ENCODE data around the gene AURKB.

The AURKB gene

DNA sequence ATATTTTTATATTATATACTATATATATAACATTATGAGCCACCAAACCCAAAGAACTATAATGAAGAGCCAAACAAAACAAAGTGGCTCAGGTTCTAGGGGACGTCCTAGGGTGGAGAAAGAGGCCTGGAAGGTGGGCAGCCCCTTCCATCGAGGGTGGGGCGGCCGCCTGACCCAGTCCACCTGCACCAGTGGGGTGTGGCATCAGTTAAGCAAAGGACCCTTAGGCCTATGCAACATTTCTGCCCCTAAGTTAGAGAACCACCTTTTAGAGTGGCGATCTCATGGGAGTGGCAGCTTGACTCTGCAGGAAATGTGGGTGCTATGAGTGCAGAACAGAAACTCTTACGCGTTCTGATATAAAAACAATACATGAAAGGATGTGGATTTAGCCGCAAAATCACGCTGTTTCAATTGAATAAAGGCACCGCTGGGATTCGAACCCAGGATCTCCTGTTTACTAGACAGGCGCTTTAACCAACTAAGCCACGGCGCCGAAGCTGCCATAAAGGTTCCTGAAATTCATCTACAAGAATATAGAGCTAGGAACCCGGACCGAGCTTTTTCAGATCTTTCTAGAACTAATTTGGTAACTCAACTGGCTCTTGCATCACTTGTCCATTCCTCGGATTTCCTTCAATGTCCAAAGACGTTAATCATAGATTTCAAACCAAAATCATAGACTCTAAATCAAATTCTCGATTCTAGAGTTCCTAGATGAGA lies 15.6 kb upstream of the AURKB start:
- H3K4me3 ChIP-seq (ENCODE audit: control insufficient read depth, low read depth, low read length) = peak overlapping the region; percentile 59
- no peak for TF ChIP-seq CTCF (conservative IDR thresholded peaks at IDR 0.05; ENCODE audit: control insufficient read depth, insufficient read depth, low read depth, low read length)
- peak; percentile 86 for DNase-seq (ENCODE audit: low read depth)

- no peak for TF ChIP-seq CTCF (conservative IDR thresholded peaks at IDR 0.05; ENCODE audit: control insufficient read depth, insufficient read depth, low read depth, low read length)
- no peak overlapping the region for H3K4me3 ChIP-seq (ENCODE audit: control insufficient read depth, low read depth, low read length)
- no peak for DNase-seq (ENCODE audit: low read depth)
Measured at GRCh38 chr17:8224891-8225812, 14.8 kb upstream of the AURKB start.

DNA sequence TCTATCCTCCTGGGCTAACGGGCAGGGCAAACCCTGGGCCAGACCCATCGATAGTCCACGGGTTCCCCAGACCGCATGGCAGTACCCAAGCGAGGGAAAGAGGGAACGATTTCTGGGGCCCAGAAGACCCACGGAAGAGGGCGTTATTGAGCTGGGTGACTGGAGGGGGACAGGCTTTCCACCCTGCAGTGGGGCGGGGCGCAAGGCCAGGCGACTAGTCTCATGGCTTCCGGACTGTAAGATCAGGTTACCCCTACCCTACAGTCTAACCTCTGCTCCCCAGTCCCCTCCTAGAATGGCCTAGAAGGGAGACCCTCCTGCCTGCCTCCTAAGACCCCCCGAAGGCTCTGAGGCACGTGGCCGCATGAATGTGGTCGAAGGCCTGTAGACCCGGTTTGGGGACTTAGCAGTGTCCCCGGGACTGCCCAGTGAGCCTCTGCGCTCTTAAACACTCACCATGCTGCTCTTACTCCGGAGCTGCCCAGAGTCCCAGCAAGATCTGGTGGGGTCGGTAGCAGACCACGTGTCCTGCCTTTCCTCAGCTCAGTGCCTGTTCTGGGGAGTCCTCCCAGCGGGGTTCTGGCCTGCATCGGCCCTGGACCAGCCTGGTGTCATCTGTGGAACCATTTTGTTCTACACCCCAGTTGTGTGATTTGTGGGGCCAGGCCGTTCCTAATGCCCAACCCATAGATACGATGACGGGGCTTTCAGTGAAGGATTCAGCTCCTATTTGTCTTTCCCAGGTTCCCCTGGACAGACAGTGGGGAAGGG lies 13.2 kb upstream of the AURKB start:
- peak; percentile 14 for TF ChIP-seq CTCF (conservative IDR thresholded peaks at IDR 0.05; ENCODE audit: control insufficient read depth, insufficient read depth, low read depth, low read length)
- H3K4me3 ChIP-seq (ENCODE audit: control insufficient read depth, low read depth, low read length) = peak overlapping the region; percentile 72
- peak; percentile 58 for DNase-seq (ENCODE audit: low read depth)

- DNase-seq (ENCODE audit: low read depth) = peak; percentile 95
- peak overlapping the region; percentile 72 for H3K4me3 ChIP-seq (ENCODE audit: control insufficient read depth, low read depth, low read length)
Measured at GRCh38 chr17:8222630-8223355, 12.4 kb upstream of the AURKB start.

DNA sequence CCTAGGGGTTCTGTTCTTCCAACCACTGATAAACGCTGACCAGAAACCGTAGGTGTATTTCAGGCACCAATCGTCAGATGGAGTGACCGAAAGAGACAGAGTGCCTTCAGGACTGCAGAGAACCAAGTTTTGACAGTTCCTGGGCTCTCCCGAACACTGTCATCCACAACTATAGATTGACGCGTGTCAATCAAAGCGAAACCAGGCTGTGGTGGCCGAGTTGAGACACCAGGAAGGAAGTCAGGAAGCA lies 11.9 kb upstream of the AURKB start:
- DNase-seq (ENCODE audit: low read depth) = no peak
- TF ChIP-seq CTCF (conservative IDR thresholded peaks at IDR 0.05; ENCODE audit: control insufficient read depth, insufficient read depth, low read depth, low read length) = no peak

More at GRCh38 chr17:8222630-8223355, 12.4 kb upstream of the AURKB start:
- TF ChIP-seq CTCF (conservative IDR thresholded peaks at IDR 0.05; ENCODE audit: control insufficient read depth, insufficient read depth, low read depth, low read length) = no peak

More for the DNA sequence above, 11.9 kb upstream of the AURKB start:
- peak overlapping the region; percentile 72 for H3K4me3 ChIP-seq (ENCODE audit: control insufficient read depth, low read depth, low read length)

Data from fibroblast of mammary gland (primary cell).